A549 (cell line): ENCODE measurements around the gene STARD6.

Source experiments
- BHLHE40 ChIP-seq: IDR thresholded peaks from 2 replicates; pipeline ENCODE4 v1.6.1; 2012; ENCODE audit warnings: low read depth, low read length, inconsistent platforms
- CTCF ChIP-seq: fragments of >200 bp; sonication (Bioruptor Twin); formaldehyde crosslinking; IDR thresholded peaks from 3 replicates; pipeline ENCODE4 v1.5.1; 2016
- EP300 ChIP-seq, 2 experiments: fragments of >200 bp; sonication (Bioruptor Twin); formaldehyde crosslinking; IDR thresholded peaks; 2 replicates in 1 of 2; 3 replicates in 1 of 2; pipeline ENCODE4 v1.6.1; 2016 to 2017
- KDM5A ChIP-seq: fragments of 200-600 bp; sonication (generic); IDR thresholded peaks from 2 replicates; pipeline ENCODE4 v1.6.1; 2016; ENCODE audit warnings: antibody characterized with exemption, mild to moderate bottlenecking
- MAX ChIP-seq: IDR thresholded peaks from 2 replicates; pipeline ENCODE4 v1.6.1; 2012
- NPAS2 ChIP-seq: fragments of 250-450 bp; sonication (Bioruptor Pico); IDR thresholded peaks from 2 replicates; pipeline ENCODE4 v1.8.0; 2022; ENCODE audit warnings: mild to moderate bottlenecking, moderate library complexity, borderline replicate concordance
- PBX3 ChIP-seq: IDR thresholded peaks from 2 replicates; pipeline ENCODE4 v1.6.1; 2012
- POLR2A ChIP-seq: IDR thresholded peaks from 2 replicates; pipeline ENCODE4 v1.6.1; 2012; ENCODE audit warnings: mild to moderate bottlenecking, low read length
- RAD21 ChIP-seq, 2 experiments: fragments of >200 bp in 1 of 2; sonication (Bioruptor Twin) in 1 of 2; formaldehyde crosslinking in 1 of 2; IDR thresholded peaks in 1 of 2; conservative IDR thresholded peaks in 1 of 2; 2 replicates in 1 of 2; 3 replicates in 1 of 2; pipeline ENCODE4 v1.6.1; 2012 to 2018; ENCODE audit warnings: inconsistent platforms in 1 of 2
- REST ChIP-seq: fragments of 200-600 bp; sonication (generic); IDR thresholded peaks from 2 replicates; pipeline ENCODE4 v1.6.1; 2016; ENCODE audit warnings: antibody characterized with exemption, mild to moderate bottlenecking, moderate library complexity
- ZC3H11A ChIP-seq: fragments of 450-650 bp; IDR thresholded peaks from 2 replicates; pipeline ENCODE4 v1.6.1; 2014; ENCODE audit warnings: antibody characterized with exemption, mild to moderate bottlenecking

GRCh38 chr18:54382733-54383252, 25.1 kb upstream of the STARD6 start:
- TF ChIP-seq EP300 (IDR thresholded peaks at IDR 0.05) = no peak
- TF ChIP-seq CTCF = no peak
- TF ChIP-seq NPAS2 = no peak
- TF ChIP-seq BHLHE40 = no peak
- no peak for TF ChIP-seq MAX
- no peak for TF ChIP-seq ZC3H11A
- TF ChIP-seq PBX3 = no peak
- no peak for TF ChIP-seq RAD21 (conservative IDR thresholded peaks at IDR 0.05 in 1 of 2, IDR thresholded peaks at IDR 0.05 in 1 of 2)
- TF ChIP-seq REST = no peak
- no peak for TF ChIP-seq POLR2A
- no peak for TF ChIP-seq KDM5A
